SK-N-SH treated with all-trans-retinoic acid at 6 μM for 48 hours (cell line): ENCODE measurements around the gene CEBPB.

ENCODE experiments used
- ATAC-seq: fragments of 200-7000 bp; cut with Tn5 transposase; 3 replicates; pipeline ENCODE4 v1.9.1; 2020; ENCODE audit warnings: mild to moderate bottlenecking, moderate library complexity
- BACH2 ChIP-seq: fragments of 250-450 bp; sonication (Bioruptor Pico); IDR thresholded peaks from 2 replicates; pipeline ENCODE4 v1.9.0; 2021; ENCODE audit warnings: mild to moderate bottlenecking, borderline replicate concordance
- ESRRG ChIP-seq: fragments of 250-450 bp; sonication (Bioruptor Pico); IDR thresholded peaks from 2 replicates; pipeline ENCODE4 v1.6.1; 2021; ENCODE audit warnings: mild to moderate bottlenecking
- GLIS3 ChIP-seq: fragments of 250-450 bp; sonication (Bioruptor Pico); IDR thresholded peaks from 2 replicates; pipeline ENCODE4 v1.5.0; 2020; ENCODE audit warnings: mild to moderate bottlenecking, moderate library complexity
- ISL1 ChIP-seq: fragments of 250-450 bp; sonication (Bioruptor Pico); IDR thresholded peaks from 2 replicates; pipeline ENCODE4 v2.1.2; 2022; ENCODE audit warnings: mild to moderate bottlenecking, moderate library complexity
- OSR1 ChIP-seq: fragments of 250-450 bp; sonication (Bioruptor Pico); IDR thresholded peaks from 2 replicates; pipeline ENCODE4 v1.8.0; 2022; ENCODE audit warnings: moderate library complexity, mild to moderate bottlenecking, inconsistent platforms
- PPARA ChIP-seq: fragments of 250-450 bp; sonication (Bioruptor Pico); IDR thresholded peaks from 2 replicates; pipeline ENCODE4 v1.5.0; 2020; ENCODE audit warnings: mild to moderate bottlenecking, borderline replicate concordance
- RARB ChIP-seq: fragments of 250-450 bp; sonication (Bioruptor Pico); IDR thresholded peaks from 2 replicates; pipeline ENCODE4 v1.8.0; 2021; ENCODE audit warnings: mild to moderate bottlenecking, moderate library complexity
- SNAI2 ChIP-seq: fragments of 250-450 bp; sonication (Bioruptor Pico); IDR thresholded peaks from 2 replicates; pipeline ENCODE4 v1.5.0; 2020; ENCODE audit warnings: mild to moderate bottlenecking, moderate library complexity
- TCF4 ChIP-seq: fragments of 250-450 bp; sonication (Bioruptor Pico); IDR thresholded peaks from 2 replicates; pipeline ENCODE4 v1.8.0; 2021; ENCODE audit warnings: mild to moderate bottlenecking, moderate library complexity, borderline replicate concordance
- TOX ChIP-seq: fragments of 250-450 bp; sonication (Bioruptor Pico); IDR thresholded peaks from 2 replicates; pipeline ENCODE4 v1.8.0; 2021; ENCODE audit warnings: mild to moderate bottlenecking, moderate library complexity, borderline replicate concordance
- ZFP3 ChIP-seq: fragments of 250-450 bp; sonication (Bioruptor Pico); IDR thresholded peaks from 2 replicates; pipeline ENCODE4 v1.5.0; 2020; ENCODE audit warnings: mild to moderate bottlenecking, moderate library complexity
- ZFP30 ChIP-seq: fragments of 450-650 bp; formaldehyde crosslinking; IDR thresholded peaks from 2 replicates; pipeline ENCODE4 v1.5.0; 2022; ENCODE audit warnings: mild to moderate bottlenecking, moderate library complexity
- ZNF565 ChIP-seq: fragments of 450-650 bp; formaldehyde crosslinking; conservative IDR thresholded peaks from 2 replicates; pipeline ENCODE4 v1.5.0; 2020; ENCODE audit warnings: low read depth, mild to moderate bottlenecking, moderate library complexity
- ZNF70 ChIP-seq: fragments of 450-650 bp; formaldehyde crosslinking; IDR thresholded peaks from 2 replicates; pipeline ENCODE4 v1.5.0; 2020; ENCODE audit warnings: mild to moderate bottlenecking, moderate library complexity
- ZNF8 ChIP-seq: fragments of 450-650 bp; formaldehyde crosslinking; IDR thresholded peaks from 2 replicates; pipeline ENCODE4 v1.5.0; 2020; ENCODE audit warnings: mild to moderate bottlenecking, moderate library complexity
- TF ChIP-seq, protein P1 (sequence below): fragments of 250-450 bp; sonication (Bioruptor Pico); IDR thresholded peaks from 2 replicates; pipeline ENCODE4 v1.5.1; 2021; ENCODE audit warnings: mild to moderate bottlenecking, moderate library complexity
- TF ChIP-seq, protein P2 (sequence below): fragments of 250-450 bp; sonication (Bioruptor Pico); IDR thresholded peaks from 2 replicates; pipeline ENCODE4 v1.8.0; 2021; ENCODE audit warnings: low read depth, mild to moderate bottlenecking, moderate library complexity, borderline replicate concordance
- TF ChIP-seq, protein P3 (sequence below): fragments of 250-450 bp; sonication (Bioruptor Pico); IDR thresholded peaks from 2 replicates; pipeline ENCODE4 v1.5.1; 2020; ENCODE audit warnings: low read depth, mild to moderate bottlenecking, moderate library complexity
- TF ChIP-seq, protein P4 (sequence below): fragments of 250-450 bp; sonication (Bioruptor Pico); IDR thresholded peaks from 2 replicates; pipeline ENCODE4 v1.5.0; 2020; ENCODE audit warnings: mild to moderate bottlenecking, moderate library complexity
- TF ChIP-seq, protein P5 (sequence below): fragments of 250-450 bp; sonication (Bioruptor Pico); IDR thresholded peaks from 2 replicates; pipeline ENCODE4 v1.8.0; 2020; ENCODE audit warnings: mild to moderate bottlenecking, moderate library complexity, borderline replicate concordance

CEBPB gene

DNA sequence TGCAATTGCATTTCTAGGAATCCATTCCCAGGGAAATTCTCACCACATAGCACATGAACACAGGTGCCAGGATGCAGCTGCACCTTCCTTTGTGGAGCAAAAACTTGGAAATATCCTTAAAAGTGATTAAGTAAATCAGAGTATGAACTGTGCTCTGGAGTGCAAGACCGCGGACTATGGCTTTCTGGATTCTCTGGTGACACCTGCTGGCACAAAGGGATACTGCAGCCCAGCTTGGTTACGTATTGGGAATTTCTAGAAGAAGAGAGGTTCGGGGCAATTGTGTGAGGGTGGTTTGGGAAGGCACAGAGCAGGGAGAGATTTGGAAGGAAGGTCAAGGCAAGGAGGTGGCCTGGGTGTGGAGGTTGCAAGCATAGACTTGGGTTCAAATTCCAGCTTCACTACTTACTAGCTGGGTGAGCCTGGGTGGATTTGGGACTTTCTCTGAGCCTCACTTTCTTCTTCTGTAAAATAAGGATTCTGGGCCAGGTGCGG, 21.3 kb upstream of the CEBPB start:
- ATAC-seq, result peak; percentile 55

DNA sequence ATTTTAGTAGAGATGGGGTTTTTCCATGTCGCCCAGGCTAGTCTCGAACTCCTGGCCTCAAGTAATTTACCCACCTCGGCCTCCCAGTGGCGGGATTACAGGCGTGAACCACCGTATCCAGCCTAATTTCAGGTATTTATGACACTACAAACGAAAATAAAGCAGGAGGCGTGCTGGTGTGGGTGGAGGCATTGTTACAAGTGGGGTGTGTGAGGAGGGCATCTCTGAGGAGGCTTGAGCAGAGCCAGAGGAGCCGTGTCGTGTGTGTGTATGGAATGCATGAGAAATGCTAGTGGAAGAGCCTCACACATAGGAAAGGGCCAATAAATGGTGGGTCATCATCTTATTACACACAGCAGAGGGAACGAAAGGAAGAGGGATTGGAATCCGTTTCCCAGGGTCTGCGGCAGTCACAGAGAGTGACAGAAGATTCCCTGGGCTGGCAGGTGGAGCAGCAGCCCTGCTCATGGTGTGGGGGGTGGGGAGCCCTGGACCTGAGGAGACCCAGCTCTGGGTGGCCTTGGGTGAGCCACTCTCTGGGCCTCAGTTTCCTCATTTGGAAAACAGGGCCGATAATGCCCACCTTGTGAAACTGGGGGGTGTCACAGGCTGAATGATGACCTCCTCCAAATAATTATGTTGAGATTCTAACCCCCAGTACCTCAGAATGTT, 19.9 kb upstream of the CEBPB start:
- TF ChIP-seq RARB (CRISPR knock-in tag) (no peak), ZNF70 (CRISPR knock-in tag) (no peak), SNAI2 (CRISPR knock-in tag) (no peak), OSR1 (CRISPR knock-in tag) (no peak), ZNF8 (CRISPR knock-in tag) (no peak), GLIS3 (CRISPR knock-in tag) (no peak), ISL1 (CRISPR knock-in tag) (no peak), ZFP30 (CRISPR knock-in tag) (no peak), ESRRG (no peak), ZFP3 (CRISPR knock-in tag) (no peak), TCF4 (CRISPR knock-in tag) (no peak), PPARA (CRISPR knock-in tag) (no peak), TOX (CRISPR knock-in tag) (no peak), ZNF565 (CRISPR knock-in tag) (no peak)
- TF ChIP-seq, protein P1, sequence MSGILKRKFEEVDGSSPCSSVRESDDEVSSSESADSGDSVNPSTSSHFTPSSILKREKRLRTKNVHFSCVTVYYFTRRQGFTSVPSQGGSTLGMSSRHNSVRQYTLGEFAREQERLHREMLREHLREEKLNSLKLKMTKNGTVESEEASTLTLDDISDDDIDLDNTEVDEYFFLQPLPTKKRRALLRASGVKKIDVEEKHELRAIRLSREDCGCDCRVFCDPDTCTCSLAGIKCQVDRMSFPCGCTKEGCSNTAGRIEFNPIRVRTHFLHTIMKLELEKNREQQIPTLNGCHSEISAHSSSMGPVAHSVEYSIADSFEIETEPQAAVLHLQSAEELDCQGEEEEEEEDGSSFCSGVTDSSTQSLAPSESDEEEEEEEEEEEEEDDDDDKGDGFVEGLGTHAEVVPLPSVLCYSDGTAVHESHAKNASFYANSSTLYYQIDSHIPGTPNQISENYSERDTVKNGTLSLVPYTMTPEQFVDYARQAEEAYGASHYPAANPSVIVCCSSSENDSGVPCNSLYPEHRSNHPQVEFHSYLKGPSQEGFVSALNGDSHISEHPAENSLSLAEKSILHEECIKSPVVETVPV (CRISPR knock-in tag), result no peak
- TF ChIP-seq, protein P2, sequence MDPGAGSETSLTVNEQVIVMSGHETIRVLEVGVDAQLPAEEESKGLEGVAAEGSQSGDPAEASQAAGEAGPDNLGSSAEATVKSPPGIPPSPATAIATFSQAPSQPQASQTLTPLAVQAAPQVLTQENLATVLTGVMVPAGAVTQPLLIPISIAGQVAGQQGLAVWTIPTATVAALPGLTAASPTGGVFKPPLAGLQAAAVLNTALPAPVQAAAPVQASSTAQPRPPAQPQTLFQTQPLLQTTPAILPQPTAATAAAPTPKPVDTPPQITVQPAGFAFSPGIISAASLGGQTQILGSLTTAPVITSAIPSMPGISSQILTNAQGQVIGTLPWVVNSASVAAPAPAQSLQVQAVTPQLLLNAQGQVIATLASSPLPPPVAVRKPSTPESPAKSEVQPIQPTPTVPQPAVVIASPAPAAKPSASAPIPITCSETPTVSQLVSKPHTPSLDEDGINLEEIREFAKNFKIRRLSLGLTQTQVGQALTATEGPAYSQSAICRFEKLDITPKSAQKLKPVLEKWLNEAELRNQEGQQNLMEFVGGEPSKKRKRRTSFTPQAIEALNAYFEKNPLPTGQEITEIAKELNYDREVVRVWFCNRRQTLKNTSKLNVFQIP (CRISPR knock-in tag), result no peak
- TF ChIP-seq, protein P3, sequence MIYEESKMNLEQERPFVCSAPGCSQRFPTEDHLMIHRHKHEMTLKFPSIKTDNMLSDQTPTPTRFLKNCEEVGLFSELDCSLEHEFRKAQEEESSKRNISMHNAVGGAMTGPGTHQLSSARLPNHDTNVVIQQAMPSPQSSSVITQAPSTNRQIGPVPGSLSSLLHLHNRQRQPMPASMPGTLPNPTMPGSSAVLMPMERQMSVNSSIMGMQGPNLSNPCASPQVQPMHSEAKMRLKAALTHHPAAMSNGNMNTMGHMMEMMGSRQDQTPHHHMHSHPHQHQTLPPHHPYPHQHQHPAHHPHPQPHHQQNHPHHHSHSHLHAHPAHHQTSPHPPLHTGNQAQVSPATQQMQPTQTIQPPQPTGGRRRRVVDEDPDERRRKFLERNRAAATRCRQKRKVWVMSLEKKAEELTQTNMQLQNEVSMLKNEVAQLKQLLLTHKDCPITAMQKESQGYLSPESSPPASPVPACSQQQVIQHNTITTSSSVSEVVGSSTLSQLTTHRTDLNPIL (CRISPR knock-in tag), result no peak
- TF ChIP-seq, protein P4, sequence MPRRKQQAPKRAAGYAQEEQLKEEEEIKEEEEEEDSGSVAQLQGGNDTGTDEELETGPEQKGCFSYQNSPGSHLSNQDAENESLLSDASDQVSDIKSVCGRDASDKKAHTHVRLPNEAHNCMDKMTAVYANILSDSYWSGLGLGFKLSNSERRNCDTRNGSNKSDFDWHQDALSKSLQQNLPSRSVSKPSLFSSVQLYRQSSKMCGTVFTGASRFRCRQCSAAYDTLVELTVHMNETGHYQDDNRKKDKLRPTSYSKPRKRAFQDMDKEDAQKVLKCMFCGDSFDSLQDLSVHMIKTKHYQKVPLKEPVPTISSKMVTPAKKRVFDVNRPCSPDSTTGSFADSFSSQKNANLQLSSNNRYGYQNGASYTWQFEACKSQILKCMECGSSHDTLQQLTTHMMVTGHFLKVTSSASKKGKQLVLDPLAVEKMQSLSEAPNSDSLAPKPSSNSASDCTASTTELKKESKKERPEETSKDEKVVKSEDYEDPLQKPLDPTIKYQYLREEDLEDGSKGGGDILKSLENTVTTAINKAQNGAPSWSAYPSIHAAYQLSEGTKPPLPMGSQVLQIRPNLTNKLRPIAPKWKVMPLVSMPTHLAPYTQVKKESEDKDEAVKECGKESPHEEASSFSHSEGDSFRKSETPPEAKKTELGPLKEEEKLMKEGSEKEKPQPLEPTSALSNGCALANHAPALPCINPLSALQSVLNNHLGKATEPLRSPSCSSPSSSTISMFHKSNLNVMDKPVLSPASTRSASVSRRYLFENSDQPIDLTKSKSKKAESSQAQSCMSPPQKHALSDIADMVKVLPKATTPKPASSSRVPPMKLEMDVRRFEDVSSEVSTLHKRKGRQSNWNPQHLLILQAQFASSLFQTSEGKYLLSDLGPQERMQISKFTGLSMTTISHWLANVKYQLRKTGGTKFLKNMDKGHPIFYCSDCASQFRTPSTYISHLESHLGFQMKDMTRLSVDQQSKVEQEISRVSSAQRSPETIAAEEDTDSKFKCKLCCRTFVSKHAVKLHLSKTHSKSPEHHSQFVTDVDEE (CRISPR knock-in tag), result no peak
- TF ChIP-seq, protein P5, sequence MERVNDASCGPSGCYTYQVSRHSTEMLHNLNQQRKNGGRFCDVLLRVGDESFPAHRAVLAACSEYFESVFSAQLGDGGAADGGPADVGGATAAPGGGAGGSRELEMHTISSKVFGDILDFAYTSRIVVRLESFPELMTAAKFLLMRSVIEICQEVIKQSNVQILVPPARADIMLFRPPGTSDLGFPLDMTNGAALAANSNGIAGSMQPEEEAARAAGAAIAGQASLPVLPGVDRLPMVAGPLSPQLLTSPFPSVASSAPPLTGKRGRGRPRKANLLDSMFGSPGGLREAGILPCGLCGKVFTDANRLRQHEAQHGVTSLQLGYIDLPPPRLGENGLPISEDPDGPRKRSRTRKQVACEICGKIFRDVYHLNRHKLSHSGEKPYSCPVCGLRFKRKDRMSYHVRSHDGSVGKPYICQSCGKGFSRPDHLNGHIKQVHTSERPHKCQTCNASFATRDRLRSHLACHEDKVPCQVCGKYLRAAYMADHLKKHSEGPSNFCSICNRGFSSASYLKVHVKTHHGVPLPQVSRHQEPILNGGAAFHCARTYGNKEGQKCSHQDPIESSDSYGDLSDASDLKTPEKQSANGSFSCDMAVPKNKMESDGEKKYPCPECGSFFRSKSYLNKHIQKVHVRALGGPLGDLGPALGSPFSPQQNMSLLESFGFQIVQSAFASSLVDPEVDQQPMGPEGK (CRISPR knock-in tag), result no peak
- no peak for ATAC-seq

More for the DNA sequence above, 21.3 kb upstream of the CEBPB start:
- TF ChIP-seq TCF4 (CRISPR knock-in tag), result no peak
- TF ChIP-seq, protein P3 (CRISPR knock-in tag), result no peak
- TF ChIP-seq, protein P2 (CRISPR knock-in tag), result no peak
- TF ChIP-seq BACH2, result no peak
- no peak for TF ChIP-seq RARB (CRISPR knock-in tag)
- no peak for TF ChIP-seq ZFP30 (CRISPR knock-in tag)
- TF ChIP-seq, protein P1 (CRISPR knock-in tag), result no peak
- TF ChIP-seq OSR1 (CRISPR knock-in tag), result no peak
